Activated CD4-positive, alpha-beta memory T cell treated with anti-CD3 and anti-CD28 coated beads for 36 hours (primary cell): ENCODE measurements around the gene ALDOC. TPM values are rescaled to one million over a fixed set of nuclear protein-coding genes. Genes with fewer than 3 reads are reported as not detected.

Experiments
- CTCF ChIA-PET: fragments of 350-600 bp; sonication (Branson Sonifier 250); formaldehyde crosslinking; loops from one replicate; lab custom pipeline; 2021; ENCODE audit warnings: antibody characterized with exemption, inconsistent platforms; lab: Charles Lee
- POLR2A ChIA-PET: fragments of 350-600 bp; sonication (Branson Sonifier 250); formaldehyde crosslinking; loops from one replicate; lab custom pipeline; 2021; ENCODE audit warnings: antibody characterized with exemption; lab: Charles Lee
- DNase-seq: peaks from one replicate; pipeline ENCODE4 v3.0.0-alpha.2; 2020
- H3K27ac Mint-ChIP-seq: one replicate; pipeline ENCODE4 v1.8.0; 2021; ENCODE audit warnings: mixed read lengths
- H3K27me3 Mint-ChIP-seq: one replicate; pipeline ENCODE4 v1.8.0; 2021; ENCODE audit warnings: mixed read lengths
- H3K36me3 Mint-ChIP-seq: one replicate; pipeline ENCODE4 v1.8.0; 2021; ENCODE audit warnings: mixed read lengths
- H3K4me1 Mint-ChIP-seq: one replicate; pipeline ENCODE4 v1.8.0; 2021; ENCODE audit warnings: low read depth, mixed read lengths
- H3K4me3 Mint-ChIP-seq: one replicate; pipeline ENCODE4 v1.8.0; 2021; ENCODE audit warnings: mild to moderate bottlenecking, mixed read lengths
- H3K9me3 Mint-ChIP-seq: one replicate; pipeline ENCODE4 v1.8.0; 2021; ENCODE audit warnings: mixed read lengths
- intact Hi-C: fragments of 100-400 bp; cut with micrococcal nuclease; formaldehyde crosslinking; loops from one replicate; pipeline ENCODE4 v1.15.1; 2023
- total RNA-seq, 2 experiments: library from RNA; stranded (reverse); gene quantifications; one replicate each; pipeline ENCODE4 v1.2.3, GENCODE V29; 2021

The ALDOC gene
- total RNA-seq, 2 experiments from 2014 or later: 75.2 to 77.3 TPM

- Mint-ChIP-seq H3K4me3 (peak overlapping the region; percentile 96), H3K9me3 (no peaks in the 10 kb centered on the region), H3K27ac (peak overlapping the region; percentile 89), H3K4me1 (peaks cover 55% of the 10 kb centered on the region), H3K36me3 (peaks cover 25% of the 10 kb centered on the region), H3K27me3 (no peaks in the 10 kb centered on the region)
- CTCF ChIA-PET: interaction anchor here (0.6 to 6.4 kb wide), 4 partner anchors 11 to 78 kb away, joined by 3 to 53 read pairs (median 4); no protein-coding TSS in a partner anchor
- DNase-seq: no peak
- POLR2A ChIA-PET: interaction anchor here (0.9 to 2.8 kb wide), 9 partner anchors 11 to 201 kb away, joined by 3 to 28 read pairs (median 5); partner anchors contain the start of genes BLTP2, RPL23A, SARM1 and SPAG5
- intact Hi-C loops: no loop called here
Measured at GRCh38 chr17:28572259-28573039, 4.2 kb downstream of the ALDOC start.

- intact Hi-C loops: loop anchor here (2.0 kb wide), 1 partner anchor 19 kb away; the partner anchor contains the start of gene UNC119
- Mint-ChIP-seq H3K4me1 (peaks cover 55% of the 10 kb centered on the region), H3K36me3 (peaks cover 24% of the 10 kb centered on the region), H3K9me3 (no peaks in the 10 kb centered on the region), H3K4me3 (peak within 1 kb of the TSS; percentile 96), H3K27ac (peak within 1 kb of the TSS; percentile 89), H3K27me3 (no peaks in the 10 kb centered on the region)
- POLR2A ChIA-PET: interaction anchor here (0.6 to 2.8 kb wide), 18 partner anchors 8 to 327 kb away, joined by 3 to 28 read pairs (median 4); partner anchors contain the start of genes BLTP2, IFT20, RPL23A and SARM1
- peak; percentile 96 for DNase-seq
- CTCF ChIA-PET: interaction anchor here (0.6 to 6.4 kb wide), 9 partner anchors 12 to 79 kb away, joined by 3 to 53 read pairs (median 4); partner anchors contain the start of gene UNC119
Measured at GRCh38 chr17:28571361-28572122, 5.2 kb downstream of the ALDOC start, which contains the start of gene PIGS. TSS of gene PIGS (minus strand) at chr17:28571524. CDS start at chr17:28571496, 28 bp downstream.

- Mint-ChIP-seq H3K27me3 (no peaks in the 10 kb centered on the region), H3K27ac (peak overlapping the region; percentile 89), H3K4me1 (peaks cover 50% of the 10 kb centered on the region), H3K36me3 (peaks cover 24% of the 10 kb centered on the region), H3K4me3 (peak overlapping the region; percentile 96), H3K9me3 (no peaks in the 10 kb centered on the region)
- intact Hi-C loops: loop anchor here (1.0 to 2.0 kb wide), 2 partner anchors 8 to 18 kb away; partner anchors contain the start of gene UNC119
- ChIA-PET CTCF (interaction anchor here (0.9 to 6.4 kb wide), 8 partner anchors 8 to 40 kb away, joined by 3 to 53 read pairs (median 4); partner anchors contain the start of gene UNC119), POLR2A (interaction anchor here (0.7 to 2.8 kb wide), 16 partner anchors 8 to 327 kb away, joined by 3 to 28 read pairs (median 4); partner anchors contain the start of genes BLTP2, RPL23A, SARM1 and SDF2)
- peak; percentile 70 for DNase-seq
Measured at GRCh38 chr17:28570716-28571360, 5.9 kb downstream of the ALDOC start.

- Mint-ChIP-seq H3K36me3 (peaks cover 22% of the 10 kb centered on the region), H3K9me3 (no peaks in the 10 kb centered on the region), H3K27me3 (no peaks in the 10 kb centered on the region), H3K27ac (no peak overlapping the region), H3K4me1 (peaks cover 54% of the 10 kb centered on the region), H3K4me3 (peak overlapping the region; percentile 54)
- intact Hi-C loops: no loop called here
- POLR2A ChIA-PET: interaction anchor here (1.1 kb wide), 1 partner anchor 11 kb away, joined by 3 read pairs; no protein-coding TSS in a partner anchor
- no peak for DNase-seq
- CTCF ChIA-PET: interaction anchor here (6.4 kb wide), 1 partner anchor 21 kb away, joined by 53 read pairs; no protein-coding TSS in a partner anchor
Measured at GRCh38 chr17:28569446-28569845, 7.2 kb downstream of the ALDOC start.

GRCh38 chr17:28567604-28568003 lies 9.1 kb downstream of the ALDOC start:
- peaks cover 47% of the 10 kb centered on the region for H3K4me1 Mint-ChIP-seq
- no peaks in the 10 kb centered on the region for H3K9me3 Mint-ChIP-seq
- no peak overlapping the region for H3K4me3 Mint-ChIP-seq
- no peak for DNase-seq
- CTCF ChIA-PET: interaction anchor here (6.4 kb wide), 1 partner anchor 19 kb away, joined by 53 read pairs; no protein-coding TSS in a partner anchor
- peak overlapping the region; percentile 34 for H3K27ac Mint-ChIP-seq
- intact Hi-C loops: no loop called here
- POLR2A ChIA-PET: interaction anchor here (1.0 kb wide), 1 partner anchor 55 kb away, joined by 3 read pairs; no protein-coding TSS in a partner anchor
- no peaks in the 10 kb centered on the region for H3K27me3 Mint-ChIP-seq
- peaks cover 29% of the 10 kb centered on the region for H3K36me3 Mint-ChIP-seq

GRCh38 chr17:28563475-28563874 lies 13.2 kb downstream of the ALDOC start:
- no peak overlapping the region for H3K27ac Mint-ChIP-seq
- CTCF ChIA-PET: no interaction called here
- peaks cover 32% of the 10 kb centered on the region for H3K36me3 Mint-ChIP-seq
- intact Hi-C loops: no loop called here
- no peaks in the 10 kb centered on the region for H3K27me3 Mint-ChIP-seq
- H3K4me3 Mint-ChIP-seq: no peak overlapping the region
- DNase-seq: no peak
- peaks cover 19% of the 10 kb centered on the region for H3K4me1 Mint-ChIP-seq
- H3K9me3 Mint-ChIP-seq: no peaks in the 10 kb centered on the region
- POLR2A ChIA-PET: no interaction called here

GRCh38 chr17:28555022-28555421 lies 21.7 kb downstream of the ALDOC start:
- intact Hi-C loops: no loop called here
- POLR2A ChIA-PET: no interaction called here

GRCh38 chr17:28554565-28554964 lies 22.1 kb downstream of the ALDOC start:
- H3K4me1 Mint-ChIP-seq: peaks cover 33% of the 10 kb centered on the region
- ChIA-PET CTCF (interaction anchor here (0.8 kb wide), 1 partner anchor 21 kb away, joined by 3 read pairs; no protein-coding TSS in a partner anchor), POLR2A (no interaction called here)
- no peak overlapping the region for H3K27ac Mint-ChIP-seq
- H3K27me3 Mint-ChIP-seq: no peaks in the 10 kb centered on the region
- no peaks in the 10 kb centered on the region for H3K9me3 Mint-ChIP-seq
- no peak overlapping the region for H3K4me3 Mint-ChIP-seq
- intact Hi-C loops: no loop called here
- DNase-seq: no peak
- peaks cover 39% of the 10 kb centered on the region for H3K36me3 Mint-ChIP-seq

More at GRCh38 chr17:28555022-28555421, 21.7 kb downstream of the ALDOC start:
- H3K27ac Mint-ChIP-seq: no peak overlapping the region
- no peak overlapping the region for H3K4me3 Mint-ChIP-seq
- H3K4me1 Mint-ChIP-seq: peaks cover 28% of the 10 kb centered on the region
- no peak for DNase-seq
- H3K27me3 Mint-ChIP-seq: no peaks in the 10 kb centered on the region
- H3K9me3 Mint-ChIP-seq: no peaks in the 10 kb centered on the region
- CTCF ChIA-PET: interaction anchor here (0.8 kb wide), 1 partner anchor 20 kb away, joined by 3 read pairs; no protein-coding TSS in a partner anchor
- peaks cover 43% of the 10 kb centered on the region for H3K36me3 Mint-ChIP-seq

GRCh38 chr17:28553000-28553505 lies 23.6 kb downstream of the ALDOC start:
- no peaks in the 10 kb centered on the region for H3K27me3 Mint-ChIP-seq
- no peak overlapping the region for H3K27ac Mint-ChIP-seq
- peak overlapping the region; percentile 72 for H3K4me3 Mint-ChIP-seq
- ChIA-PET POLR2A (interaction anchor here (0.6 to 1.3 kb wide), 2 partner anchors 19 to 1630 kb away, joined by 3 to 5 read pairs; partner anchors contain the start of gene PIGS), CTCF (interaction anchor here (0.6 to 1.6 kb wide), 4 partner anchors 12 to 47 kb away, joined by 3 to 4 read pairs (median 3); partner anchors contain the start of gene PIGS)
- H3K4me1 Mint-ChIP-seq: peaks cover 48% of the 10 kb centered on the region
- H3K9me3 Mint-ChIP-seq: no peaks in the 10 kb centered on the region
- intact Hi-C loops: loop anchor here (2.0 kb wide), 1 partner anchor 18 kb away; the partner anchor contains the start of gene PIGS
- H3K36me3 Mint-ChIP-seq: peaks cover 35% of the 10 kb centered on the region
- no peak for DNase-seq

- peak within 1 kb of the TSS; percentile 65 for H3K27ac Mint-ChIP-seq
- no peaks in the 10 kb centered on the region for H3K9me3 Mint-ChIP-seq
- H3K27me3 Mint-ChIP-seq: no peaks in the 10 kb centered on the region
- intact Hi-C loops: loop anchor here (2.0 kb wide), 1 partner anchor 18 kb away; the partner anchor contains the start of gene PIGS
- H3K4me3 Mint-ChIP-seq: peak within 1 kb of the TSS; percentile 88
- peaks cover 49% of the 10 kb centered on the region for H3K4me1 Mint-ChIP-seq
- DNase-seq: peak; percentile 88
- ChIA-PET CTCF (interaction anchor here (1.0 to 1.6 kb wide), 4 partner anchors 11 to 48 kb away, joined by 3 to 4 read pairs (median 4); partner anchors contain the start of gene PIGS), POLR2A (interaction anchor here (1.3 kb wide), 1 partner anchor 19 kb away, joined by 5 read pairs; the partner anchor contains the start of gene PIGS)
- peaks cover 32% of the 10 kb centered on the region for H3K36me3 Mint-ChIP-seq
Measured at GRCh38 chr17:28552176-28552999, 24.3 kb downstream of the ALDOC start, which contains the start of gene UNC119. TSS of gene UNC119 (minus strand) at chr17:28552624. CDS start at chr17:28552557, 67 bp downstream.
